ENCODE results near the gene SIGLEC5. TPM values are rescaled to one million over a fixed set of nuclear protein-coding genes. Genes with fewer than 3 reads are reported as not detected.

Gene SIGLEC5
- polyA plus RNA-seq, 3 donors: 0.34 to 0.71 TPM; not detected in 1

- 4 to 23% (median 17%) methylated on average over 5 to 6 of the region's 6 CpGs for WGBS, 3 donors
- H3K27ac ChIP-seq (ENCODE audit: low read depth, low read length): no peak overlapping the region
Measured at GRCh38 chr19:51594774-51595109, 35.5 kb downstream of the SIGLEC5 start.

- no peak overlapping the region for H3K27ac ChIP-seq (ENCODE audit: low read depth, low read length)
- WGBS, 3 donors: 0 to 1% (median 1%) methylated on average over 61 of the region's 61 CpGs
Measured at GRCh38 chr19:51593969-51594773, 36.0 kb downstream of the SIGLEC5 start.

- H3K27ac ChIP-seq (ENCODE audit: low read depth, low read length): no peak overlapping the region
- 23 to 37% (median 36%) methylated on average over 10 of the region's 10 CpGs for WGBS, 3 donors
Measured at GRCh38 chr19:51593138-51593890, 36.9 kb downstream of the SIGLEC5 start.

DNA sequence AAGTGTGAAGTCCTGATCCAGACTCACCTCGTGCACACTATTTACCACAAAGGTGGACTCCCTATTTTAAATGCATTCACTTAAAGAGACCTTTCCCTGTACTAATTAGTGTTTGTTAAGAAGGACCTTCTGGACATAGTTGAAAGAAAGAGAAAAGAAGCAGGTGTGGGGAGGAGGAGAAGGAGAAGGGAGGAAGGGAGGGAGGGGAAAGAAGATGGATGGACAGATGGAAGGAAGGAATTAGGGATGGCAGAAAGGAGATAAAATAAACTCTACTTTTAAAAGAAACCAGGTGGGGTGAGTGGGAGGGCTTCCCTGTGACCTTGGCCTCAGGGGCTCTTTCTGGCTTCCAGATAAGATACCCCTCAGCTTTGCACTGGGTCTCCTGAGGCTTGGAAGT lies 37.7 kb downstream of the SIGLEC5 start:
- H3K27ac ChIP-seq (ENCODE audit: low read depth, low read length): no peak overlapping the region
- WGBS, 3 donors: 61 to 77% (median 74%) methylated on average over 1 of the region's 1 CpG

DNA sequence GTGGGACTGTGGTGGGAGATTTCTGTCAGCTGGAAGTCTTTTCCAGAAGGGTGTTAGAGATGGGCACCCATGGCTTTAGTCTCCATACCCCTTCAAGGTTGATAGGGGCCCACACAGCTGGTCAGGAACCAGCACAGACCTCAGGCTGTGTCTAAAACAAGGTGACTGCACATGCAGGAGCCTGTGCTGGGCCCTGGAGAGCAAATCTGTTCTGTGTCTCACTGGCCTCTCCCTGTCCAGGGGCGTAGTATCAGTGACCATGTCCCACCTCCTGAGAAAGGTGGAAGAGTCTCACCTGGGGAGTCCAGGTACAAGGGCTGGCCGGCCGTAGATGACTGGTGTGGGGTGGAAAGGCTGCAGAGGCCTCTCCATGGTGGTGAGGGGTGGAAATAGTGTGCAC lies 39.8 kb downstream of the SIGLEC5 start:
- 80 to 98% (median 96%) methylated on average over 3 of the region's 3 CpGs for WGBS, 3 donors
- no peak overlapping the region for H3K27ac ChIP-seq (ENCODE audit: low read depth, low read length)

DNA sequence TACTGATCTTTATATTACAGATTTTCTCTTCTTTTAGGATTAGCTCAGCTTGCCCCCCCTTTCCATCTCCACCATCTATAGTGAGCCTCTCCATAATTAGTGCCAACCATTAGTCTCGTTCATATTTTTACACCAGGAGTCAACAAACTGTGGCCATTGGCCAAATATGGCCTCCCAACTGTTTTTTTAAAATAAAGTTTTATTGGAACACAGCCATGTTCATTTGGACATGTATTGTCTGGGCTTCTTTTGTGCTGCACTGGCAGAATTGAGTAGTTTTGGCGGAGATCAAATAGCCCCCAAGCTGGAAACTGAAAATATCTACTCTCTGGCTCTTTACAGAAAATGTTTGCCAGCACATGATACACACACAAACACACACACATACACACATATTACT lies 40.7 kb downstream of the SIGLEC5 start:
- H3K27ac ChIP-seq (ENCODE audit: low read depth, low read length): no peak overlapping the region
- 96 to 100% (median 98%) methylated on average over 2 of the region's 2 CpGs for WGBS, 3 donors

DNA sequence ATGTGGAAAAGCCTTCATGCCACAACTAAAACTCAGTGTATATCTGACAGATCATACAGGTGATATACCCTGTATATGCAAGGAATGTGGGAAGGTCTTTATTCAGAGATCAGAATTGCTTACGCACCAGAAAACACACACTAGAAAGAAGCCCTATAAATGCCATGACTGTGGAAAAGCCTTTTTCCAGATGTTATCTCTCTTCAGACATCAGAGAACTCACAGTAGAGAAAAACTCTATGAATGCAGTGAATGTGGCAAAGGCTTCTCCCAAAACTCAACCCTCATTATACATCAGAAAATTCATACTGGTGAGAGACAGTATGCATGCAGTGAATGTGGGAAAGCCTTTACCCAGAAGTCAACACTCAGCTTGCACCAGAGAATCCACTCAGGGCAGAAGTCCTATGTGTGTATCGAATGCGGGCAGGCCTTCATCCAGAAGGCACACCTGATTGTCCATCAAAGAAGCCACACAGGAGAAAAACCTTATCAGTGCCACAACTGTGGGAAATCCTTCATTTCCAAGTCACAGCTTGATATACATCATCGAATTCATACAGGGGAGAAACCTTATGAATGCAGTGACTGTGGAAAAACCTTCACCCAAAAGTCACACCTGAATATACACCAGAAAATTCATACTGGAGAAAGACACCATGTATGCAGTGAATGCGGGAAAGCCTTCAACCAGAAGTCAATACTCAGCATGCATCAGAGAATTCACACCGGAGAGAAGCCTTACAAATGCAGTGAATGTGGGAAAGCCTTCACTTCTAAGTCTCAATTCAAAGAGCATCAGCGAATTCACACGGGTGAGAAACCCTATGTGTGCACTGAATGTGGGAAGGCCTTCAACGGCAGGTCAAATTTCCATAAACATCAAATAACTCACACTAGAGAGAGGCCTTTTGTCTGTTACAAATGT lies 42.7 kb downstream of the SIGLEC5 start:
- 97 to 99% (median 98%) methylated on average over 9 of the region's 9 CpGs for WGBS, 3 donors
- no peak overlapping the region for H3K27ac ChIP-seq (ENCODE audit: low read depth, low read length)

DNA sequence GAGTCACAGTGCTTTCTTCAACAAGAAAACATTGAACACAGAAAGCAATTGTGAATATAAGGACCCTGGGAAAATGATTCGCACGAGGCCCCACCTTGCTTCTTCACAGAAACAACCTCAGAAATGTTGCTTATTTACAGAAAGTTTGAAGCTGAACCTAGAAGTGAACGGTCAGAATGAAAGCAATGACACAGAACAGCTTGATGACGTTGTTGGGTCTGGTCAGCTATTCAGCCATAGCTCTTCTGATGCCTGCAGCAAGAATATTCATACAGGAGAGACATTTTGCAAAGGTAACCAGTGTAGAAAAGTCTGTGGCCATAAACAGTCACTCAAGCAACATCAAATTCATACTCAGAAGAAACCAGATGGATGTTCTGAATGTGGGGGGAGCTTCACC lies 43.4 kb downstream of the SIGLEC5 start:
- no peak overlapping the region for H3K27ac ChIP-seq (ENCODE audit: low read depth, low read length)
- 96 to 97% (median 97%) methylated on average over 4 of the region's 4 CpGs for WGBS, 3 donors

DNA sequence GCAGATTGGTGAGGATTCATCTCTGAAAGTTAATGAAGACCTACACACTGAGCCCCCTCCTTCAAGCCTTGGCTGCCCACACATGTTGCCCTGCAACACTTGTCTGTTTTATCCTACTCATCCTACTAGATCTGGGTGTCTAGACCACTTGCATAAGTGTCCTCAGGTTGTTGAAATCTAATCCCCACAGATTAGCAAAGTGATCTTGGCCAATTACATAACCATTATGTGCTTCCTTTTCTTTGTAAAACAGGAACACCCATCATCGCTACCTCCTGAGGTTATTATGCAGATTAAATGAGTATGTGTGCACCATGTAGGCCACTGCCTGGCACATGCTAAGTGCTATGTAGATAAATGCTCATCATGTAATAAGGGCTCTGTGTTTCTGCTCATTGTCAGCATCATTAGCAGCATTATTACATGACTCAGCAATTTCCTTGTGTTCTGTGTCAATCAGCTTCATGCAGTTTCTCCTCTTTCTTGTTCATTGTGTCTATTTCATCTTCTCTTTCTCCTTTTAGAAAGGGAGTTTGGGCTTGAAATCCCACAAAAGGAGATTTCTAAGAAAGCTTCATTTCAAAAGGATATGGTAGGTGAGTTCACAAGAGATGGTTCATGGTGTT lies 44.0 kb downstream of the SIGLEC5 start:
- WGBS, 3 donors: 48 to 95% (median 57%) methylated on average over 1 of the region's 1 CpG
- no peak overlapping the region for H3K27ac ChIP-seq (ENCODE audit: low read depth, low read length)

GRCh38 chr19:51576850-51577249 lies 53.4 kb downstream of the SIGLEC5 start:
- no peak overlapping the region for H3K27ac ChIP-seq (ENCODE audit: low read depth, low read length)
- WGBS, 3 donors: 87 to 94% (median 92%) methylated on average over 6 of the region's 6 CpGs

- no peak overlapping the region for H3K27ac ChIP-seq (ENCODE audit: low read depth, low read length)
- WGBS, 3 donors: 90 to 98% (median 90%) methylated on average over 3 of the region's 3 CpGs
Measured at GRCh38 chr19:51573331-51573730, 56.9 kb downstream of the SIGLEC5 start.

- H3K27ac ChIP-seq (ENCODE audit: low read depth, low read length): no peak overlapping the region
- 94 to 97% (median 97%) methylated on average over 4 of the region's 4 CpGs for WGBS, 3 donors
Measured at GRCh38 chr19:51572908-51573307, 57.3 kb downstream of the SIGLEC5 start.

GRCh38 chr19:51572410-51572809 lies 57.8 kb downstream of the SIGLEC5 start:
- no peak overlapping the region for H3K27ac ChIP-seq (ENCODE audit: low read depth, low read length)
- 43 to 67% (median 48%) methylated on average over 3 of the region's 3 CpGs for WGBS, 3 donors

GRCh38 chr19:51571599-51571998 lies 58.6 kb downstream of the SIGLEC5 start:
- no peak overlapping the region for H3K27ac ChIP-seq (ENCODE audit: low read depth, low read length)
- 3 to 6% (median 4%) methylated on average over 8 of the region's 8 CpGs for WGBS, 3 donors

- WGBS, 3 donors: 0 to 1% (median 0%) methylated on average over 30 of the region's 30 CpGs
- H3K27ac ChIP-seq (ENCODE audit: low read depth, low read length): no peak within 1 kb of the TSS
Measured at GRCh38 chr19:51570962-51571575, 59.1 kb downstream of the SIGLEC5 start, which contains the start of gene ZNF175. ZNF175 (plus strand) TSS chr19:51571283; CDS start chr19:51573330, 2,047 bp downstream.

DNA sequence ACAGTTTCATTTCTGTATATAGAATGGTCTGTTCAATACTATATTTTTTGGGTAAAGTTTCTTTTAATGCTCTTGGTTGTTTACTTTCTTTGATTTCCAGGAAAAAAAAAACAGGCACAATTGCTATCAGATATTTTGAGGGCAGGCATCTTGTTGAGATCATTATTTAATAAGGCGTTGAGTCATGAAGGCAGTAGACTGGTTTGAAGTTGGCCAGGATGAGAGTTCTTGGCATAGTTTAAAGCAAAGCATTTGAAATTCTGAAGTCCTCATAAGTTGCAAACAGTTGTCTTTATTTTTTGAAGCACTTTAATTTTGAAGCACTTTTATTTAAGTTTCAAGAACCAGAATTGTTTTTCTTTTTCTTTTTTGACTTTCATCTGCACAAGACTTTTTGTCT lies 61.7 kb downstream of the SIGLEC5 start:
- 84 to 89% (median 85%) methylated on average over 1 of the region's 1 CpG for WGBS, 3 donors
- H3K27ac ChIP-seq (ENCODE audit: low read depth, low read length): no peak overlapping the region

GRCh38 chr19:51567583-51567982 lies 62.6 kb downstream of the SIGLEC5 start:
- H3K27ac ChIP-seq (ENCODE audit: low read depth, low read length): no peak overlapping the region
- 57 to 79% (median 78%) methylated on average over 4 of the region's 4 CpGs for WGBS, 3 donors

All from adipose tissue (tissue), 3 donors.